ENCODE measurements around the gene BHLHA15. TPM values are rescaled to one million over a fixed set of nuclear protein-coding genes. Genes with fewer than 3 reads are reported as not detected.

BHLHA15 gene
- total and polyA plus RNA-seq, 2 of the 13 experiments (the other 11 are each of a cell fraction or from before 2014, with no cell fraction given): 1.9 to 6.1 TPM

- no peaks in the 10 kb centered on the region for H3K27me3 ChIP-seq (ENCODE audit: control insufficient read depth in 1 of 2, insufficient read depth in 2 of 2, low read length in 2 of 2)
- intact Hi-C loops (cut with micrococcal nuclease; ENCODE audit: unreplicated experiment) (no loop called here), in situ Hi-C loops (cut with HindIII; ENCODE audit: extremely low pct_ligation_motif_present, low pct_unique_long_range_greater_than_20kb) (no loop called here)
- H3K27ac ChIP-seq (ENCODE audit: extremely low read length, insufficient read depth, low read length): no peak overlapping the region
- no peak overlapping the region for H2AFZ ChIP-seq (ENCODE audit: low read length)
- H3K4me3 ChIP-seq (replicated peaks in 1 of 3; ENCODE audit: insufficient read depth in 1 of 3, low read depth in 2 of 3, low read length in 3 of 3): no peak overlapping the region
- H4K20me1 ChIP-seq (ENCODE audit: insufficient read depth, low read length): 0 out of 2 replicates have a peak, but pooled peaks cover 6% of the 10 kb centered on the region
- H3K36me3 ChIP-seq (replicated peaks in 1 of 2; ENCODE audit: control insufficient read depth in 1 of 2, insufficient read depth in 2 of 2, low read length in 2 of 2): peaks cover 27 to 67% of the 10 kb centered on the region in 2 experiments
- ChIA-PET POLR2A (no interaction called here), CTCF (ENCODE audit: low intra/inter-chr PET ratio, low total read pairs) (no interaction called here)
- peaks cover 17% of the 10 kb centered on the region; the same call in 1 of the 2 replicates for H3K4me1 ChIP-seq (ENCODE audit: insufficient read depth, low read length)
- H3K9me3 ChIP-seq (ENCODE audit: low read length): no peaks in the 10 kb centered on the region
- ATAC-seq (peak; percentile 58), DNase-seq (ENCODE audit: low spot score) (no peak), FAIRE-seq (no peak)
- WGBS (ENCODE audit: low lambda C conversion rate): 93% methylated on average over 8 of the region's 8 CpGs
- no TSS peak for BruUV-seq (replicated peaks)
- no peak overlapping the region for H3K4me2 ChIP-seq (ENCODE audit: low read depth, low read length)
- H3K79me2 ChIP-seq (ENCODE audit: insufficient read depth, low read length): peaks cover 5% of the 10 kb centered on the region
- H3K9ac ChIP-seq (ENCODE audit: insufficient read depth, low read depth, low read length): no peak overlapping the region
- no peak for TF ChIP-seq ZFX (CRISPR knock-in tag; IDR thresholded peaks at IDR 0.05; ENCODE audit: low read depth)
- TF ChIP-seq NR2F1 (CRISPR knock-in tag; IDR thresholded peaks at IDR 0.05): no peak
- TF ChIP-seq TFE3 (CRISPR knock-in tag; IDR thresholded peaks at IDR 0.05): no peak
- TF ChIP-seq ZNF616 (CRISPR knock-in tag; IDR thresholded peaks at IDR 0.05; ENCODE audit: low read depth): no peak
- TF ChIP-seq ZNF318 (CRISPR knock-in tag; IDR thresholded peaks at IDR 0.05): no peak
- no peak for TF ChIP-seq ARID4A (CRISPR knock-in tag; IDR thresholded peaks at IDR 0.05; ENCODE audit: borderline replicate concordance)
- TF ChIP-seq ZMYM4 (CRISPR knock-in tag; IDR thresholded peaks at IDR 0.05): no peak
- no peak for TF ChIP-seq SATB2 (CRISPR knock-in tag; IDR thresholded peaks at IDR 0.05)
Measured at GRCh38 chr7:98194672-98195457, 16.4 kb upstream of the BHLHA15 start.

Measured in HepG2 (cell line).